Raji (cell line): ENCODE results near the gene UBAC2.

Source experiments
- POLR2A ChIP-seq: IDR thresholded peaks from 2 replicates; pipeline ENCODE4 v1.6.1; 2011; ENCODE audit warnings: low read depth, low read length, control low read depth; ENCODE audit not compliant: insufficient read depth

The UBAC2 gene

GRCh38 chr13:99200432-99201167, at the start of gene UBAC2:
TSS of gene UBAC2 (plus strand) at chr13:99200854. CDS start at chr13:99200909, 55 bp downstream.
- TF ChIP-seq POLR2A = peak; percentile 99

- no peak for TF ChIP-seq POLR2A
These were observed 49.1 kb upstream of the UBAC2 start for GRCh38 chr13:99151516-99151915.

GRCh38 chr13:99153219-99153618, 47.4 kb upstream of the UBAC2 start:
- TF ChIP-seq POLR2A = no peak

- TF ChIP-seq POLR2A = no peak
These were observed 46.6 kb upstream of the UBAC2 start for GRCh38 chr13:99154064-99154463.

- no peak for TF ChIP-seq POLR2A
These were observed 44.8 kb upstream of the UBAC2 start for GRCh38 chr13:99155821-99156220.

- no peak for TF ChIP-seq POLR2A
These were observed 43.6 kb upstream of the UBAC2 start for GRCh38 chr13:99157046-99157445.

- TF ChIP-seq POLR2A = no peak
These were observed 41.8 kb upstream of the UBAC2 start for GRCh38 chr13:99158846-99159245.

- no peak for TF ChIP-seq POLR2A
These were observed 41.2 kb upstream of the UBAC2 start for GRCh38 chr13:99159331-99160061.

GRCh38 chr13:99160415-99160814, 40.2 kb upstream of the UBAC2 start:
- TF ChIP-seq POLR2A = no peak

GRCh38 chr13:99161512-99161911, 39.1 kb upstream of the UBAC2 start:
- no peak for TF ChIP-seq POLR2A

- no peak for TF ChIP-seq POLR2A
These were observed 37.9 kb upstream of the UBAC2 start for GRCh38 chr13:99162567-99163361.

- no peak for TF ChIP-seq POLR2A
These were observed 36.4 kb upstream of the UBAC2 start for GRCh38 chr13:99164226-99164625.

- no peak for TF ChIP-seq POLR2A
These were observed 34.7 kb upstream of the UBAC2 start for GRCh38 chr13:99165753-99166587.

- no peak for TF ChIP-seq POLR2A
These were observed 27.7 kb upstream of the UBAC2 start for GRCh38 chr13:99172951-99173350.

GRCh38 chr13:99173606-99174005, 27.0 kb upstream of the UBAC2 start:
- TF ChIP-seq POLR2A = no peak

- no peak for TF ChIP-seq POLR2A
These were observed 26.0 kb upstream of the UBAC2 start for GRCh38 chr13:99174533-99175100.
